Adrenal gland (tissue), 12 donors: ENCODE measurements around the gene CYP24A1. TPM values are rescaled to one million over a fixed set of nuclear protein-coding genes. Genes with fewer than 3 reads are reported as not detected.

ENCODE experiments used
- DNase-seq, 7 donors: peaks; one replicate each; pipeline ENCODE4 v3.0.0-alpha.2; 2019 to 2020
- H3K27ac ChIP-seq, 5 donors: fragments of 200-600 bp; sonication (generic) in 4 of 5; 1 replicate in 3 of 5; 2 replicates in 2 of 5; pipeline versions ENCODE4 v1.5.1 to v1.8.0; 2016 to 2020; ENCODE audit warnings: mild to moderate bottlenecking in 1 of 5
- H3K27me3 ChIP-seq: fragments of 200-600 bp; 2 replicates; pipeline ENCODE4 v1.8.0; 2021
- H3K36me3 ChIP-seq, 2 donors: fragments of 200-600 bp; replicated peaks in 1 of 2; 1 replicate in 1 of 2; 2 replicates in 1 of 2; pipeline versions ENCODE4 v1.5.1 to v1.8.0; 2018 to 2022
- H3K4me1 ChIP-seq, 2 donors: fragments of 200-600 bp; replicated peaks in 1 of 2; 1 replicate in 1 of 2; 2 replicates in 1 of 2; pipeline versions ENCODE4 v1.5.1 to v1.8.0; 2018 to 2021
- H3K4me3 ChIP-seq, 4 donors: fragments of 200-600 bp; sonication (generic) in 3 of 4; one replicate each; pipeline ENCODE4 v1.5.1; 2016 to 2018
- H3K9me3 ChIP-seq, 3 donors: fragments of 200-600 bp; sonication (generic) in 1 of 3; replicated peaks in 1 of 3; 1 replicate in 2 of 3; 2 replicates in 1 of 3; pipeline versions ENCODE4 v1.5.1 to v1.8.0; 2016 to 2021
- POLR2A ChIP-seq, 2 donors: fragments of 450-650 bp; IDR thresholded peaks; one replicate each; pipeline ENCODE4 v1.6.1; 2017; ENCODE audit warnings: antibody characterized with exemption in 2 of 2, mild to moderate bottlenecking in 2 of 2, moderate library complexity in 1 of 2
- WGBS, 4 donors: extraction: QIAGEN DNeasy Blood & Tissue Kit in 2 of 4; methylation state at CpG; one replicate each; pipeline versions ENCODE4 v1.1.5 to v1.1.7; 2013 to 2017; 5-methylcytosine and 5-hydroxymethylcytosine counted together
- intact Hi-C, 2 donors: fragments of 100-400 bp; cut with DNase I; formaldehyde crosslinking; loops; one replicate each; pipeline versions ENCODE4 v1.14.1 to v1.15.0; 2022 to 2023
- polyA plus RNA-seq, 3 donors: library from polyadenylated mRNA; stranded (reverse); fragments of 200-250 nt in 2 of 3; fragments of 350-450 nt in 1 of 3; fragmentation: Illumina TruSeq in 1 of 3; extraction: RNeasy Lipid Tissue Mini Kit (QIAGEN cat#74804) in 1 of 3; gene quantifications; one replicate each; pipeline ENCODE4 v1.2.3, GENCODE V29; 2013 to 2014
- total RNA-seq, 9 donors: library from RNA; depleted of rRNA in 4 of 9; stranded (reverse); fragments of >200 nt in 4 of 9; fragments of 120-200 nt in 1 of 9; fragmentation: NEBNext Ultra II Directional in 1 of 9; extraction: Animal tissue kit (Norgen Biotek cat#: 25700) in 1 of 9; gene quantifications; one replicate each; pipeline versions ENCODE4 v1.1.0 to v1.2.4, GENCODE V29; 2013 to 2023
- TF ChIP-seq, protein P1 (sequence below), 6 experiments: fragments of 450-650 bp in 4 of 6; fragments of 200-600 bp in 2 of 6; sonication (generic) in 1 of 6; IDR thresholded peaks; 1 replicate in 5 of 6; 2 replicates in 1 of 6; pipeline versions ENCODE4 v1.5.1 to v1.8.0; 2016 to 2021; ENCODE audit warnings: antibody characterized with exemption in 6 of 6, mild to moderate bottlenecking in 2 of 6, moderate library complexity in 1 of 6
- donor health status: healthy with polysubstance abuse.
- donor health status: Bipolar disorder and iron deficiency.
- donor health status: DM: yes; HTN: yes; CAD: no.
- donor health status: DM: no; HTN: no; CAD: no.
- donor health status: DM: no; HTN: no; CAD: no.
- donor health status: DM: yes; HTN: yes; CAD: no.

Gene CYP24A1
- total and polyA plus RNA-seq, 12 donors: 0.09 TPM; not detected in 11

- H3K36me3 ChIP-seq: no peaks in the 10 kb centered on the region
- H3K4me3 ChIP-seq: no peak overlapping the region
- peaks cover 4% of the 10 kb centered on the region for H3K27me3 ChIP-seq
- H3K27ac ChIP-seq: no peak overlapping the region
- no peak for DNase-seq
- intact Hi-C loops: no loop called here
- WGBS, 4 donors: 83 to 95% (median 86%) methylated on average over 2 of the region's 2 CpGs
- no peaks in the 10 kb centered on the region for H3K9me3 ChIP-seq
- no peaks in the 10 kb centered on the region for H3K4me1 ChIP-seq
- TF ChIP-seq, protein P1, sequence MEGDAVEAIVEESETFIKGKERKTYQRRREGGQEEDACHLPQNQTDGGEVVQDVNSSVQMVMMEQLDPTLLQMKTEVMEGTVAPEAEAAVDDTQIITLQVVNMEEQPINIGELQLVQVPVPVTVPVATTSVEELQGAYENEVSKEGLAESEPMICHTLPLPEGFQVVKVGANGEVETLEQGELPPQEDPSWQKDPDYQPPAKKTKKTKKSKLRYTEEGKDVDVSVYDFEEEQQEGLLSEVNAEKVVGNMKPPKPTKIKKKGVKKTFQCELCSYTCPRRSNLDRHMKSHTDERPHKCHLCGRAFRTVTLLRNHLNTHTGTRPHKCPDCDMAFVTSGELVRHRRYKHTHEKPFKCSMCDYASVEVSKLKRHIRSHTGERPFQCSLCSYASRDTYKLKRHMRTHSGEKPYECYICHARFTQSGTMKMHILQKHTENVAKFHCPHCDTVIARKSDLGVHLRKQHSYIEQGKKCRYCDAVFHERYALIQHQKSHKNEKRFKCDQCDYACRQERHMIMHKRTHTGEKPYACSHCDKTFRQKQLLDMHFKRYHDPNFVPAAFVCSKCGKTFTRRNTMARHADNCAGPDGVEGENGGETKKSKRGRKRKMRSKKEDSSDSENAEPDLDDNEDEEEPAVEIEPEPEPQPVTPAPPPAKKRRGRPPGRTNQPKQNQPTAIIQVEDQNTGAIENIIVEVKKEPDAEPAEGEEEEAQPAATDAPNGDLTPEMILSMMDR (IDR thresholded peaks at IDR 0.05): no peak
These were observed 39.2 kb downstream of the CYP24A1 start for GRCh38 chr20:54134445-54135220.

- Histone ChIP-seq H3K27me3 (peaks cover 4% of the 10 kb centered on the region), H3K4me1 (no peaks in the 10 kb centered on the region), H3K27ac (no peak overlapping the region), H3K4me3 (no peak overlapping the region), H3K36me3 (no peaks in the 10 kb centered on the region), H3K9me3 (no peaks in the 10 kb centered on the region)
- WGBS, 4 donors: 70 to 78% (median 72%) methylated on average over 6 of the region's 6 CpGs
- TF ChIP-seq POLR2A (IDR thresholded peaks at IDR 0.05): no peak
- TF ChIP-seq, protein P1 (IDR thresholded peaks at IDR 0.05): no peak
- no peak for DNase-seq
- intact Hi-C loops: no loop called here
These were observed 40.1 kb downstream of the CYP24A1 start for GRCh38 chr20:54133434-54134427.

GRCh38 chr20:54132612-54133433 is 41.0 kb downstream of the CYP24A1 start:
- intact Hi-C loops: no loop called here
- peak overlapping the region in 1 of 5 donors; percentile 35 for H3K27ac ChIP-seq
- TF ChIP-seq POLR2A (IDR thresholded peaks at IDR 0.05): no peak
- TF ChIP-seq, protein P1 (IDR thresholded peaks at IDR 0.05): no peak

More at GRCh38 chr20:54132612-54133433, 41.0 kb downstream of the CYP24A1 start:
- DNase-seq: peak in 4 of 7 donors; percentile 26 to 61 (median 46)
- Histone ChIP-seq H3K9me3 (no peaks in the 10 kb centered on the region), H3K4me3 (no peak overlapping the region), H3K27me3 (peaks cover 4% of the 10 kb centered on the region), H3K36me3 (no peaks in the 10 kb centered on the region), H3K4me1 (no peaks in the 10 kb centered on the region)
- WGBS, 4 donors: 44 to 60% (median 46%) methylated on average over 6 of the region's 6 CpGs
